Omental fat pad (tissue), 4 donors: ENCODE results near the gene PKMYT1. TPM values are rescaled to one million over a fixed set of nuclear protein-coding genes. Genes with fewer than 3 reads are reported as not detected.
A peak's percentile ranks its signal among the peaks of the same experiment; 100 is the strongest.

Experiments
- ATAC-seq: fragments of 150-250 bp; one replicate; pipeline ENCODE4 v1.9.1; 2016; ENCODE audit warnings: mild to moderate bottlenecking, moderate library complexity; ENCODE audit not compliant: low FRiP score
- DNase-seq: peaks from one replicate; pipeline ENCODE4 v3.0.0-alpha.2; 2019; ENCODE audit warnings: low spot score
- total RNA-seq, 4 donors: library from RNA; depleted of rRNA; stranded (reverse); fragments of >200 nt; gene quantifications; one replicate each; pipeline ENCODE4 v1.1.0, GENCODE V29; 2016
- TF ChIP-seq, protein P1 (sequence below), 3 donors: fragments of 450-650 bp; IDR thresholded peaks; one replicate each; pipeline ENCODE4 v1.5.1; 2016 to 2017; ENCODE audit warnings: antibody characterized with exemption in 3 of 3, mild to moderate bottlenecking in 3 of 3, moderate library complexity in 2 of 3

PKMYT1 gene
- total RNA-seq, 4 donors from 2014 or later = 0.25 to 1.7 (median 0.79) TPM; not detected in 1

DNA sequence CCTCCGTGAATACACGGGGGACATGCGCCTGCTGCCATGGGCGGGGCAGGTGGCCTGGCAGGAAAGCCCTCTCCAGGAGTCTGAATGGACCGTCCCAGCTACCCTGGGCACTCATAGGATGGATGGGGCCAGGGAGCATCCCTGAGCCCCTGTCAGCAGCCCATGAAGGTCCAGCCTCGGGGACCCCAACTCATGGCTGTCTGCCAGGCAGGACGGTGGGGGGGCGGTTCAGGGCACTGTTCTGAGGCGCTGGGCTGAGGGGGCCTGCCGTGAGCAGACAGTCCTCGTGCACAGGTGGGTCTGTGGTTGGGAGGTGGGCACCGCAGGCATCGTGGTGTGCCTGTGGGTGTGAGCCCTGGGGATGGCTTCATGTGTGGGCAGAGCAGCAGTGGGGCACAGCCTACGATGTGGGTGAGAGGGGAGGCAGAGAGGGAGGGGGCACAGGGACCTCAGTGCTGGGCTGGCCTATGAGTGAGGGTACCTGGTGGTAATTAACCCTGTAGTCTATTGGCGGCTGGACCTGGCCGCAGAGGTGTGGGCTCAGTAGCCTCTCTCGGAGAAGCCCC lies 6.5 kb upstream of the PKMYT1 start:
- DNase-seq (no peak), ATAC-seq (no peak)
- TF ChIP-seq, protein P1, sequence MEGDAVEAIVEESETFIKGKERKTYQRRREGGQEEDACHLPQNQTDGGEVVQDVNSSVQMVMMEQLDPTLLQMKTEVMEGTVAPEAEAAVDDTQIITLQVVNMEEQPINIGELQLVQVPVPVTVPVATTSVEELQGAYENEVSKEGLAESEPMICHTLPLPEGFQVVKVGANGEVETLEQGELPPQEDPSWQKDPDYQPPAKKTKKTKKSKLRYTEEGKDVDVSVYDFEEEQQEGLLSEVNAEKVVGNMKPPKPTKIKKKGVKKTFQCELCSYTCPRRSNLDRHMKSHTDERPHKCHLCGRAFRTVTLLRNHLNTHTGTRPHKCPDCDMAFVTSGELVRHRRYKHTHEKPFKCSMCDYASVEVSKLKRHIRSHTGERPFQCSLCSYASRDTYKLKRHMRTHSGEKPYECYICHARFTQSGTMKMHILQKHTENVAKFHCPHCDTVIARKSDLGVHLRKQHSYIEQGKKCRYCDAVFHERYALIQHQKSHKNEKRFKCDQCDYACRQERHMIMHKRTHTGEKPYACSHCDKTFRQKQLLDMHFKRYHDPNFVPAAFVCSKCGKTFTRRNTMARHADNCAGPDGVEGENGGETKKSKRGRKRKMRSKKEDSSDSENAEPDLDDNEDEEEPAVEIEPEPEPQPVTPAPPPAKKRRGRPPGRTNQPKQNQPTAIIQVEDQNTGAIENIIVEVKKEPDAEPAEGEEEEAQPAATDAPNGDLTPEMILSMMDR (IDR thresholded peaks at IDR 0.05) = no peak

DNA sequence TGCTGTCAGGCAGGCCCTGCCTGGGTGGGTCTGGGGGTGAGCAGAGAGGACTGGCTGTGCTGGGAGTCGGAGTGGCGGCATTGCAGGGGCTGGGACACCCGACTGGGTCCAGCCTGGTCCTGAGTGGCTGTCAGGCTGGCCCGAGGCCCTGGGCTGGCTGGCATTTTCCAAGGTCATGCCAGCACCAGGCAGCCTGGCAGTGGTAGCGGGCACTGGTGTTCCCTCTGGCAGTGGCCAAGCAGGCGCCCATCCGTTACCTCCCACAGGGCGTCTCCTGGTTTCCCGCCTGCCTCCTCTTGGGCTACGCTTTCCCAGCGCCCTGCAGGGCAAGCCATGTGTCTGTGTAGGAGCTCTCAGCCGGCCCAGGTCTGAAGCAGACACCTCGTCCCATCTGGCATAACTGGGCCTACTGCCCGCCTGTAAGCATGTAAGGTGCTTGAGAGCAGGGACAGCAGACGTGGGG lies 5.7 kb upstream of the PKMYT1 start:
- ATAC-seq = no peak
- TF ChIP-seq, protein P1 (IDR thresholded peaks at IDR 0.05) = no peak
- DNase-seq = no peak

DNA sequence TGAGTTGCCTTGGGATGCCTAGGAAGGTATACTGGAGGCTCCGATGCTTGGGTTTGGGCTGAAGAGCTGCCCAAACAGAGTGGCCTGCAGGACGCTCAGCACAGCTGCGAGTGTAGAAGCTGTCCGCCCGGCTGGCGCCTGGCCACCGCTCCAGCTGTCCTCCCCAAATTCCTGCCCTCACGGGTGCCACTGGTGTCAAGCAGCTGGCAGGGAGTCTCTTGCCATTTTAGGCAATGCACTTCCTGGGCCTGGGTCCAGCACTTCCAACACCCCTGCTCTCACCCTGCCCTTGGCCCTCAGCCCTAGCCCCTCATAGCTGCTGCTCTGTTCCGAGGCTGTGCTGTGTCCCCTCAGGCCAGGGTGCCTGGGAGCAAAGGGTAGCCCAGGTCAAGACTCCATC lies 5.2 kb upstream of the PKMYT1 start:
- ATAC-seq (no peak), DNase-seq (no peak)
- TF ChIP-seq, protein P1 (IDR thresholded peaks at IDR 0.05) = no peak

DNA sequence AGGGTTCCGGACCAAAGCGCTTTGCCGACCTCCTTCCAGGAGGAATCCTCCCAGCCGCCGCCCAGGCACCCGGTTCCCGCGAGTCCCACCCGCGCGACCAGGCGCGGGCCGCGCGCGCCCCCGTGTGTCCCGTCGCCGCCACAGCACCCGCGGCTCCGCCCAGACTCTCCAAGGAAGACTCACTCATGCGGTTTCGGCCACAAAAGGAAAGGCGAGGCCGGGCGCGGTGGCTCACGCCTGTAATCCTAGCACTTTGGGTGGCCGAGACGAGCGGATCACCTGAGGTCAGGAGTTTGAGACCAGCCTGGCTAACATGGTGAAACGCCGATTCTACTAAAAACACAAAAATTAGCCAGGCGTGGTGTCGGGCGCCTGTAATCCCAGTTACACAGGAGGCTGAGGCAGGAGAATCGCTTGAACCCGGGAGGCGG lies 3.5 kb upstream of the PKMYT1 start:
- ATAC-seq = peak; percentile 63
- DNase-seq = peak; percentile 50
- TF ChIP-seq, protein P1 (IDR thresholded peaks at IDR 0.05) = peak in 2 of 3 donors; percentile 57 to 62

DNA sequence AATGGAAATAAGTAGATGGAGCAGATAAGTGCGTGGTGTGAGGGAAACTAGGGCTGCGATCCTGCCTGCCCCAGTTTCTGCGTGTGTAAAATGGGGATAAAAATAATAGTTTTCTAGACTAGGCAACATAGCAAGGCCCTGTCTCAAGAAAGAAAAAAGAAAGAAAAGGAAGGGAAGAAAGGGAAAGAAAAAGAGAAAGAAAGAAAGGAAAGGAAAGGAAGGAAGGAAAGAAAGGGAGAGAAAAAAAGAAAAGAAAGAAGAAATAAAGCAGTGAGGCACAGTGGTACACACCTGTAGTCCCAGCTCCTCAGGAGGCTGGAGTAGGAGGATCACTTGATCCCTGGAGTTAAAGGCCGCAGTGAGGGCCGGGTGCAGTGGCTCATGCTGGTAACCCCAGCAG lies 2.2 kb upstream of the PKMYT1 start:
- DNase-seq = no peak
- TF ChIP-seq, protein P1 (IDR thresholded peaks at IDR 0.05) = no peak
- no peak for ATAC-seq

DNA sequence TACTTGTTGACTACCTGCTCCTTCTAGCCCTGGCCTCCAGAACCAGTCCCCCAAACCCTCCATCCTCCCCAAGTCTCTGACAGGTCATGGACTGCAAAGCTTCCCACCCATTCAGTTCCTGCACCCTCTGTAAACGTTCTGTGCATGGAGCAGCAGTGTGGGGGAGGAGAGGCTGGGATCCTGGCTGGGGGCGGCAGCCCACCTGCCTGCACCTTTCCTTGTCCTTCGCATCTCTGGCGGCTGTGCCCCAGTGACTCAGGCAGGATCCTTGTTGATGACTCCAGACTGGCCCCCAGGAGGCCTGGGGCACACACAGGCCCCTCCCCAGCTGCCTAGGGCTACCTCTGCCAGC lies 1.6 kb upstream of the PKMYT1 start:
- ATAC-seq (no peak), DNase-seq (no peak)
- TF ChIP-seq, protein P1 (IDR thresholded peaks at IDR 0.05) = no peak

DNA sequence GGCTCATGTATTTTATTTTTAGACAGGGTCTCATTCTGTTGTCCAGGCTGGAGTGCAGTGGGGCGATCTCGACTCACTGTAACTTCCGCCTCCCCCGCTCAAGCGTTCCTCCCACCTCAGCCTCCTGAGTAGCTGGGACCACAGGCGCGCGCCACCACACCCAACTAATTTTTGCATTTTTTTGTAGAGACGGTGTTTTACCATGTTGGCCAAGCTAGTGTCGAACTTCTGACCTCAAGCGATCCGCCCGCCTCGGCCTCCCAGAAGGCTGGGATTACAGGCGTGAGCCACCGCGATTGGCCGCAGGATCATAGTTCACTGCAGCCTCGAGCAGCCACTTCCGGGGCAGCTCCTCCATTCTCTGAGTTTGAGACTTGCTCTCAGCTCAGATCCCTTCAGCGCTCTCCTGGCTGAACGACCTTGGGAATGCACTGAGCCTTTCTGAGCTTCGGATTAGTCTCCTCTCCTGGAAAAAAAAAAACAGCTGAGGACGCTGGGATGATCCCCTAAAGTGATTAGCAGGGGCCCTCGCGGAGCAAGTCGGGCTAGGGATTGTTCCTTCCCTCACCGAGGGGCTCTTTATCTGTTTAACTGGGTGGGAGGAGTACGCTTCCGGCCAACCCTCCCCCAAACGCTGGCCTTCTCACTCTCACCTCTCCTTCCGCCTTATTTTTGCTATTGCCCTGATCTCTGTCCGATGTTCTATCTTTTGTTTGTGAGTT lies 1.1 kb upstream of the PKMYT1 start:
- TF ChIP-seq, protein P1 (IDR thresholded peaks at IDR 0.05) = no peak
- DNase-seq (no peak), ATAC-seq (no peak)
